Trophoblast cell (in vitro differentiated cells and primary cell): ENCODE results near the gene CCR6.

Experiments used
- DNase-seq, 2 donors: peaks; one replicate each; pipeline ENCODE4 v3.0.0-alpha.2; 2016
- H2AFZ ChIP-seq: 2 replicates; pipeline ENCODE4 v1.6.1; 2013; ENCODE audit warnings: low read length, moderate library complexity, mild to moderate bottlenecking; ENCODE audit not compliant: insufficient read depth, poor library complexity
- H2AK5ac ChIP-seq: 2 replicates; pipeline ENCODE4 v1.6.1; 2013; ENCODE audit warnings: mild to moderate bottlenecking, low read length
- H2BK120ac ChIP-seq: 2 replicates; pipeline ENCODE4 v1.6.1; 2013; ENCODE audit warnings: low read length, mild to moderate bottlenecking, moderate library complexity; ENCODE audit not compliant: insufficient read depth, poor library complexity
- H2BK12ac ChIP-seq: 2 replicates; pipeline ENCODE4 v1.6.1; 2013; ENCODE audit warnings: mild to moderate bottlenecking, low read length, moderate library complexity
- H2BK5ac ChIP-seq: 2 replicates; pipeline ENCODE4 v1.6.1; 2013; ENCODE audit warnings: low read length, low read depth, moderate library complexity, mild to moderate bottlenecking; ENCODE audit not compliant: poor library complexity
- H3K14ac ChIP-seq: 2 replicates; pipeline ENCODE4 v1.6.1; 2013; ENCODE audit warnings: mild to moderate bottlenecking, low read length
- H3K18ac ChIP-seq: 2 replicates; pipeline ENCODE4 v1.6.1; 2013; ENCODE audit warnings: mild to moderate bottlenecking, low read length
- H3K23ac ChIP-seq: 2 replicates; pipeline ENCODE4 v1.6.1; 2013; ENCODE audit warnings: low read length
- H3K27ac ChIP-seq: 2 replicates; pipeline ENCODE4 v1.5.1; 2013; ENCODE audit warnings: low read depth, mild to moderate bottlenecking, inconsistent platforms, low read length, moderate library complexity
- H3K27me3 ChIP-seq: 2 replicates; pipeline ENCODE4 v1.6.1; 2013; ENCODE audit warnings: inconsistent platforms, mild to moderate bottlenecking, low read length, moderate library complexity; ENCODE audit not compliant: insufficient read depth
- H3K36me3 ChIP-seq, 2 experiments: 1 replicate in 1 of 2; 2 replicates in 1 of 2; pipeline ENCODE4 v1.6.1; 2013; ENCODE audit warnings: low read length in 2 of 2, mild to moderate bottlenecking in 2 of 2, moderate library complexity in 1 of 2; ENCODE audit not compliant: insufficient read depth in 2 of 2, control insufficient read depth in 1 of 2
- H3K4ac ChIP-seq: 2 replicates; pipeline ENCODE4 v1.6.1; 2013; ENCODE audit warnings: low read depth, mild to moderate bottlenecking, low read length, moderate library complexity
- H3K4me1 ChIP-seq, 2 experiments: 1 replicate in 1 of 2; 2 replicates in 1 of 2; pipeline ENCODE4 v1.6.1; 2013; ENCODE audit warnings: low read length in 2 of 2, mild to moderate bottlenecking in 2 of 2, moderate library complexity in 1 of 2; ENCODE audit not compliant: insufficient read depth in 2 of 2, control insufficient read depth in 1 of 2
- H3K4me2 ChIP-seq: 2 replicates; pipeline ENCODE4 v1.6.1; 2013; ENCODE audit warnings: inconsistent platforms, mild to moderate bottlenecking, low read length, moderate library complexity
- H3K4me3 ChIP-seq: 2 replicates; pipeline ENCODE4 v1.5.1; 2013; ENCODE audit warnings: mild to moderate bottlenecking, low read depth, low read length, inconsistent platforms
- H3K79me1 ChIP-seq: one replicate; pipeline ENCODE4 v1.6.1; 2013; ENCODE audit warnings: low read length
- H3K79me2 ChIP-seq: 2 replicates; pipeline ENCODE4 v1.6.1; 2013; ENCODE audit warnings: low read length, mild to moderate bottlenecking; ENCODE audit not compliant: control insufficient read depth, insufficient read depth, poor library complexity
- H3K9ac ChIP-seq: 2 replicates; pipeline ENCODE4 v1.6.1; 2013; ENCODE audit warnings: mild to moderate bottlenecking, low read length
- H3K9me3 ChIP-seq: 2 replicates; pipeline ENCODE4 v1.6.1; 2013; ENCODE audit warnings: low read depth, mild to moderate bottlenecking, control low read depth, inconsistent platforms, low read length; ENCODE audit not compliant: insufficient read depth
- H4K12ac ChIP-seq: 2 replicates; pipeline ENCODE4 v1.6.1; 2013; ENCODE audit warnings: low read depth, mild to moderate bottlenecking, low read length, moderate library complexity
- H4K8ac ChIP-seq: 2 replicates; pipeline ENCODE4 v1.6.1; 2013; ENCODE audit warnings: low read depth, mild to moderate bottlenecking, low read length, moderate library complexity
- H4K91ac ChIP-seq: one replicate; pipeline ENCODE4 v1.6.1; 2013; ENCODE audit warnings: low read depth, mild to moderate bottlenecking, low read length, moderate library complexity
- WGBS: extraction: QIAGEN DNeasy Blood & Tissue Kit; methylation state at CpG from one replicate; pipeline ENCODE4 v1.1.7; 2013; ENCODE audit warnings: missing lambda C conversion rate; ENCODE audit not compliant: insufficient read length, insufficient coverage; ENCODE audit errors: extremely low coverage; 5-methylcytosine and 5-hydroxymethylcytosine counted together

CCR6 gene

GRCh38 chr6:167116838-167117228, 6.1 kb upstream of the CCR6 start:
- no peak overlapping the region for H3K4me2 ChIP-seq
- peak overlapping the region; percentile 58 for H2BK12ac ChIP-seq
- no peak for DNase-seq
- no peak overlapping the region for H2BK5ac ChIP-seq
- H3K23ac ChIP-seq: no peak overlapping the region
- WGBS: no CpG with 5 or more reads among the region's 14 CpGs
- H3K27ac ChIP-seq: peak overlapping the region; percentile 63
- H4K12ac ChIP-seq: no peak overlapping the region
- no peak overlapping the region for H3K4ac ChIP-seq
- peaks cover 2% of the 10 kb centered on the region for H3K9me3 ChIP-seq
- H4K91ac ChIP-seq: peak overlapping the region; percentile 64
- H3K4me3 ChIP-seq: no peak overlapping the region
- peaks cover 5% of the 10 kb centered on the region for H3K79me1 ChIP-seq
- no peak overlapping the region for H4K8ac ChIP-seq
- H3K18ac ChIP-seq: no peak overlapping the region
- H3K27me3 ChIP-seq: no peaks in the 10 kb centered on the region
- H2AFZ ChIP-seq: no peak overlapping the region
- peak overlapping the region; percentile 29 for H3K14ac ChIP-seq
- H3K4me1 ChIP-seq: peaks cover 8 to 10% of the 10 kb centered on the region in 2 experiments
- peak overlapping the region; percentile 21 for H2BK120ac ChIP-seq
- no peak overlapping the region for H3K9ac ChIP-seq
- no peak overlapping the region for H2AK5ac ChIP-seq
- H3K79me2 ChIP-seq: no peaks in the 10 kb centered on the region
- H3K36me3 ChIP-seq: no peaks in the 10 kb centered on the region

DNA sequence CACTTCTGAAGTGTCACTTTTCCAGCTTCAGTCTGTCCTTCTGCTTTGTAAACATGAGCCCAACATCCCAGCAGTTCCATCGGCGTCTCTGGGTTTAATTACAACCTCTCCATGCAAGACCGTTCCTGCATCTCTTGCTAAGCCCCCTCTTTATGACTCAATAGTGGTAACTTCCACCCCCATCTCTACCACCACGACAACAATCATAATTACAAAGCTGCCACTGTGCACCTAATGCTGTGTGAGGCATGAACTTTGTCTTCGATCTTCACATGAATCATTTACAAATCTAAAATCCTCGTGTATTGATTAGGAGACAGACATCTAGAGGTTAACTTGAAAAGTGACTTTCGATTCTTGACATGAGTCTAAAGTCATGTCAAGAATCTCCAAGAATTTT, 4.9 kb upstream of the CCR6 start:
- Histone ChIP-seq H3K4me2 (no peak overlapping the region), H3K79me1 (peaks cover 5% of the 10 kb centered on the region), H3K36me3 (no peaks in the 10 kb centered on the region), H3K9me3 (peaks cover 2% of the 10 kb centered on the region), H3K4me1 (peaks cover 8 to 10% of the 10 kb centered on the region in 2 experiments), H2AK5ac (no peak overlapping the region), H2BK12ac (no peak overlapping the region), H4K8ac (no peak overlapping the region), H3K27ac (no peak overlapping the region), H3K9ac (no peak overlapping the region), H3K79me2 (no peaks in the 10 kb centered on the region), H3K27me3 (no peaks in the 10 kb centered on the region), H3K18ac (no peak overlapping the region), H4K91ac (no peak overlapping the region), H2BK5ac (no peak overlapping the region), H2AFZ (no peak overlapping the region), H3K4me3 (no peak overlapping the region), H4K12ac (no peak overlapping the region), H2BK120ac (no peak overlapping the region), H3K14ac (no peak overlapping the region), H3K4ac (no peak overlapping the region), H3K23ac (no peak overlapping the region)
- DNase-seq: no peak
- no CpG with 5 or more reads among the region's 7 CpGs for WGBS

DNA sequence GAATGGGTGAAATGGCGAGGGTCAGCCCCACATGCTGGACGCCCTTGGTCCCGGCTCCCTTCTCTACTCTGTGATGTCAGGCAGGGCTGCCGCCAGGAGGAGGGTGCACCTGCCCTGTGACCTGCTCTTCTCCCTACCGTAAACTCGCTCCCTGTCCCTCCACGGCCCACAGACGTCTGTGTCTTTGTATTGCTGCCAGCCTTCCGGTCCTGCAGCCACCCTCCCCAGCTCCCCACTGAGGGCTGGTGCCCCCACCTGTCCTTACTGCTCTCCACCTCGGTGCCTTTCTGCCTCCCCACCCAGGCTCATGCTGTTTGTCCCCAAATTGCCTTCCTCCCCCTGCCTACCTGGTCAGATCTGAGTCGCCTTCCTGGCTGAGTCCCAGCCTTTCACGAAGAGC, 4.1 kb upstream of the CCR6 start:
- H3K27me3 ChIP-seq: no peaks in the 10 kb centered on the region

GRCh38 chr6:167119670-167120582, 3.0 kb upstream of the CCR6 start:
- H3K18ac ChIP-seq: no peak overlapping the region
- no peak overlapping the region for H3K4me2 ChIP-seq
- no peak overlapping the region for H3K4ac ChIP-seq
- H4K8ac ChIP-seq: no peak overlapping the region
- H2BK120ac ChIP-seq: no peak overlapping the region
- H3K27me3 ChIP-seq: no peaks in the 10 kb centered on the region
- H3K27ac ChIP-seq: no peak overlapping the region
- no peak overlapping the region for H3K23ac ChIP-seq
- no peak overlapping the region for H2AK5ac ChIP-seq
- H3K79me2 ChIP-seq: no peaks in the 10 kb centered on the region
- no CpG with 5 or more reads among the region's 8 CpGs for WGBS
- no peak overlapping the region for H2BK5ac ChIP-seq
- H4K91ac ChIP-seq: no peak overlapping the region
- no peak overlapping the region for H3K4me3 ChIP-seq
- H3K4me1 ChIP-seq: peaks cover 5 to 8% of the 10 kb centered on the region in 2 experiments
- H2BK12ac ChIP-seq: no peak overlapping the region
- no peak overlapping the region for H2AFZ ChIP-seq
- peaks cover 5% of the 10 kb centered on the region for H3K79me1 ChIP-seq
- no peak for DNase-seq
- no peak overlapping the region for H4K12ac ChIP-seq
- no peaks in the 10 kb centered on the region for H3K36me3 ChIP-seq
- no peak overlapping the region for H3K14ac ChIP-seq
- peaks cover 2% of the 10 kb centered on the region for H3K9me3 ChIP-seq
- no peak overlapping the region for H3K9ac ChIP-seq

More for the DNA sequence above, 4.1 kb upstream of the CCR6 start:
- Histone ChIP-seq H2BK12ac (no peak overlapping the region), H2AFZ (no peak overlapping the region), H3K27ac (no peak overlapping the region), H3K4me2 (no peak overlapping the region), H3K4me3 (no peak overlapping the region), H3K18ac (no peak overlapping the region), H3K9me3 (peaks cover 2% of the 10 kb centered on the region), H3K4me1 (peaks cover 8 to 10% of the 10 kb centered on the region in 2 experiments), H3K79me2 (no peaks in the 10 kb centered on the region), H3K9ac (no peak overlapping the region), H4K8ac (no peak overlapping the region), H4K91ac (no peak overlapping the region), H3K23ac (no peak overlapping the region), H2BK5ac (no peak overlapping the region), H2AK5ac (no peak overlapping the region), H3K14ac (no peak overlapping the region), H3K4ac (no peak overlapping the region), H3K79me1 (peaks cover 5% of the 10 kb centered on the region), H4K12ac (no peak overlapping the region), H3K36me3 (no peaks in the 10 kb centered on the region), H2BK120ac (no peak overlapping the region)
- WGBS: no CpG with 5 or more reads among the region's 12 CpGs
- no peak for DNase-seq
